RPMI8226 (cell line): ENCODE data around the gene PLET1.
A peak's percentile ranks its signal among the peaks of the same experiment; 100 is the strongest.

ENCODE experiments used
- DNase-seq: peaks from one replicate; pipeline ENCODE4 v3.0.0-alpha.2; 2015

The PLET1 gene

GRCh38 chr11:112280268-112281126 is 19.8 kb upstream of the PLET1 start:
- DNase-seq = peak; percentile 90

- DNase-seq = peak; percentile 71
These were observed 19.2 kb upstream of the PLET1 start for GRCh38 chr11:112279901-112280267.

GRCh38 chr11:112278803-112279202 is 18.1 kb upstream of the PLET1 start:
- DNase-seq = no peak

GRCh38 chr11:112277941-112278340 is 17.3 kb upstream of the PLET1 start:
- no peak for DNase-seq

GRCh38 chr11:112277029-112277428 is 16.4 kb upstream of the PLET1 start:
- DNase-seq = no peak

GRCh38 chr11:112274007-112274783 is 13.5 kb upstream of the PLET1 start:
- no peak for DNase-seq

GRCh38 chr11:112273066-112273465 is 12.4 kb upstream of the PLET1 start:
- DNase-seq = no peak

- no peak for DNase-seq
These were observed 10.6 kb upstream of the PLET1 start for GRCh38 chr11:112271242-112271641.

- DNase-seq = no peak
These were observed 10.0 kb upstream of the PLET1 start for GRCh38 chr11:112270551-112271180.

- no peak for DNase-seq
These were observed 8.5 kb upstream of the PLET1 start for GRCh38 chr11:112269139-112269538.

GRCh38 chr11:112268406-112268805 is 7.7 kb upstream of the PLET1 start:
- DNase-seq = no peak

- no peak for DNase-seq
These were observed 6.5 kb upstream of the PLET1 start for GRCh38 chr11:112267188-112267591.

GRCh38 chr11:112266410-112266778 is 5.7 kb upstream of the PLET1 start:
- DNase-seq = no peak

GRCh38 chr11:112265659-112266409 is 5.2 kb upstream of the PLET1 start:
- no peak for DNase-seq

GRCh38 chr11:112255067-112255720 is 5.5 kb downstream of the PLET1 start:
- no peak for DNase-seq

- DNase-seq = no peak
These were observed 6.9 kb downstream of the PLET1 start for GRCh38 chr11:112253605-112254242.

- no peak for DNase-seq
These were observed 10.6 kb downstream of the PLET1 start for GRCh38 chr11:112249871-112250610.

- no peak for DNase-seq
These were observed 12.5 kb downstream of the PLET1 start for GRCh38 chr11:112248201-112248600.

- DNase-seq = no peak
These were observed 13.5 kb downstream of the PLET1 start for GRCh38 chr11:112247201-112247600.

GRCh38 chr11:112241486-112241885 is 19.2 kb downstream of the PLET1 start:
- no peak for DNase-seq

GRCh38 chr11:112238041-112238440 is 22.6 kb downstream of the PLET1 start:
- DNase-seq = no peak
